ENCODE results near the gene ARHGEF4.

The ARHGEF4 gene

DNA sequence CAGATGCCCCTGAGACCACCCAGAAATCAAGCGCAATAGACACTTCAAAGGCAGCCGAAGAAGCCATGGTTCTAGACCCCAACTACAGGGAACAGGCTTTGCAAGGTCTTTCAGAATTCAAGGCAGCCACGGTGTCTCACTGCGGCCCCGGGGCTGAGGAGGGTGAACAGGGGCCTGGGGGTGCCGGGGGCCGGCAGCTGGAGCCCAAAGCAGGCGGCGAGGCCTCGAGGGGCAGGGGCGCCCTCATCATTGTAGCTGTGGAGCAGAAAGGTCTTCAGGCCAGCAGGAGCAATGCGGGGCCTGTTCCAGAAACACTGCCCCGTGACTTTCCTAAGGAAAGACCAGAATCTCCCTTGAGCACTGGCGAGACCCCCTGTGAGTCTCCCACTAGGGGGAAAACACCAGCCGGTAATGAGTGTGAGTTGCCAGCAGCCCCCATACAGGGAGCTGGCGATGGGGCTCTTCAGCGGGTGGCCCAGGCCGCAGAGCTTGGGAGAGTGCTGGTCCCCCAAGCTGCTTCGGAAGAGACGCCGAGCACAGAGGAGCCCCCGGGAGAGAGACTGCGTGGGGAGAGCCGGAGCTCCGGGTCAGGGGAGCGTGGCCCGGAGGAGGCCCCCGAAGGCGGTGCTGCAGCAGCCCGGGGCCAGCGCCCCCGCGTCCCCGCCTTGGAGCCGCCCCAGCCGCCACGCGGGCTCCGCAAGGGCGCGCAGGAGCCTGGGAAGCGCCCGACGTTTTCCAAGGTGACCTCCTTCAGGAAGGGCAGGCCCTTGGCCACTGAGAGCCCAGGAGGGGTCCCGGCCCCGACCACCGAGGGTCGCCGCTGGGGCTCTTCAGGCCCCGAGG lies 79.1 kb downstream of the ARHGEF4 start:
- no peak for DNase-seq

GRCh38 chr2:130916438-130916705 lies 79.7 kb downstream of the ARHGEF4 start:
- no peak for DNase-seq

GRCh38 chr2:130917006-130917688 lies 80.4 kb downstream of the ARHGEF4 start:
- peak in 1 of 56 donors; percentile 36 for DNase-seq

- no peak for DNase-seq
Observed at GRCh38 chr2:130918393-130918792, 81.7 kb downstream of the ARHGEF4 start.

DNA sequence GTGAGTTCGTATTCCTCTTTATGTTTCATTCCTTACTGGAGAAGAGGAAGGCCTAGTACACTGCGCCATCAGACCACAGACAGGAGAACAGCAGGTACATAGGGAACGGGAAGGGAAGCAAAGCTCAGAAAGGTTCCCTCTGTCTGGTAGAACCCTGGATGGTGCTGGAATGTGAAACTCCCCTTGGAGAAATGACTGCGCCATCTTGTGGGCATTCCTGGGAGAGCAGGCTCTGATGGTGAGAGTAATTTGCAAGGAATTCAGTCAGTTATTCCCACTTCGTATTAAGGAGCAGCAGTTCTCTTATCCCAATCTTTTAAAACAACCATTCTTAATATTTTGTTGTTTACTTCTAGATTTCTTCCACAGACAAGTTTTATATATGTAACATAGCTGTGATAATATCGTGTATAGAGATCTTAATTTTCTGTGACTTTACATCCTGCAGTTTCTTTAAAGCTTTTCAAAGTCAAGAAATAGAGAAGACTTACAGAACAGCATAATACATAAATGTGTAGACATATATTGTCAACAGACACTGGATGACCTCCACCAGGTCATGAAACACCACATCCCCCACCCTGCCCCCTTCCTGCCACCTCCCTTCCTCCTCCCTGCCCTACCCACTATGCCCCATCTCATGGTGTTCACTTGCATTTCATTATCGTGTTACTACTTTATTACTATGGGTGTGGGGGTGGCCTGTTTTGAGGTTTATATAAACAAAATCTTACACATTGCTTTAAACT lies 83.9 kb downstream of the ARHGEF4 start:
- peak in 49 of 56 donors; percentile 15 to 95 (median 70) for DNase-seq

GRCh38 chr2:130921164-130921476 lies 84.4 kb downstream of the ARHGEF4 start:
- DNase-seq, result no peak

DNA sequence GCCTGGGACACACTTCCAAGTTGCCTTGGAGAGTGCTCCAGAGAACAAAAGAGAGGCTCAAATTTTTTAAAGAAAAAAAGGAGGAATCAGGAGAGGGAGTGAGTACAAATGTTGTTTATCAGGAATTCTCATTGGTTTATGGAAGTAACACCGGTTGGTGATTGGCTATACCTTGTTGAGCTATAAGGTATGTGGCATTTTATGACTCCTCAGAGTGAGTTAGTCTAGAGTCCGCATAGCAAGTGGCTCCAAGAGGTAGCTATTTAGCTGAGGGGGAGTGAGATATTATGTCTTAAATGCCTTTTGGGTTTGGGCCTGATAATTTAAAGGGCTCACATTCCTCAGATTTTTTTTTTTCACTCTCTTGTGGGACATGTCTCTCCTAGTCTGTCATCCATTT lies 85.7 kb downstream of the ARHGEF4 start:
- no peak for DNase-seq

GRCh38 chr2:130928385-130928784 lies 91.7 kb downstream of the ARHGEF4 start:
- DNase-seq, result no peak

GRCh38 chr2:130930740-130931659 lies 94.3 kb downstream of the ARHGEF4 start:
- no peak for DNase-seq

GRCh38 chr2:130933501-130933900 lies 96.8 kb downstream of the ARHGEF4 start:
- DNase-seq, result no peak

- no peak for DNase-seq
Observed at GRCh38 chr2:130936451-130936850, 99.7 kb downstream of the ARHGEF4 start.

GRCh38 chr2:130947967-130948366 lies 111.3 kb downstream of the ARHGEF4 start:
- DNase-seq, result no peak

- DNase-seq, result no peak
Observed at GRCh38 chr2:130949954-130950353, 113.2 kb downstream of the ARHGEF4 start.

DNA sequence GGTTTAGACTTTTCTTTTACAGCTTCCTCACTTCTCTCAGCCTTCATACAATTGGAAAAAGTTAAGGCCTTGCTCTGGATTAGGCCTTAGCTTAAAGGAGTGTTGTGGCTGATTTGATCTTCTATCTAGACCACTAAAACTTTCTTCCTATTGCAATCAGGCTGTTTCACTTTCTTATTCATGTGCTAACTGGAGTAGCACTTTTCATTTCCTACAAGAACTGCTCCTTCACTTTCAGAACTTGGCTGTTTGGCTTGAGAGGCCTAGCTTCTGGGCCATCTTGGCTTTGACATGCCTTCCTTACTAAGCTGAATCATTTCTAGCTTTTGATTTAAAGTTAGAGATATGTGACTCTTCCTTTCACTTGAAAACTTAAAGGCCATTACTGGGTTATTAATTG lies 114.3 kb downstream of the ARHGEF4 start:
- no peak for DNase-seq

GRCh38 chr2:130954873-130955272 lies 118.2 kb downstream of the ARHGEF4 start:
- DNase-seq, result no peak

DNA sequence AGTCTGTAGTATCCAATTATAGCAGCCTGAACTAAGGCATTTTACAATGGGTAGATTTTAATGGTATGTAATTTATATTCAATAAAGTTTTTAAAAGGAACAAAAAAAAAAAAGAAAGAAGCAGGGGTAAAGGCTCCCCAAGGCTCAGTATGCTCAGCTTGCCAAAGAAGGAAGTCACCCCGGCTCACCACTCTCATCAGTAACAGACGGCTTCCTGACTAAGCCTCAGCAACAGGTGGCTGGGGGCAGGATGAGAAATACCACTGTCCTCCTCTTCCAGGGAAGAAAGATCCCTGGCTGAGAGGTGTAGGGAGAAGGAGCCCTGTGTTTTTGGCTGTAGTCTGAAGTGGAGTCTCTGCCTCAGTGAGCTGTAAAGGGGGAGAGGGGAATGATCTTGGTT lies 121.2 kb downstream of the ARHGEF4 start:
- peak in 1 of 56 donors; percentile 7 for DNase-seq

DNA sequence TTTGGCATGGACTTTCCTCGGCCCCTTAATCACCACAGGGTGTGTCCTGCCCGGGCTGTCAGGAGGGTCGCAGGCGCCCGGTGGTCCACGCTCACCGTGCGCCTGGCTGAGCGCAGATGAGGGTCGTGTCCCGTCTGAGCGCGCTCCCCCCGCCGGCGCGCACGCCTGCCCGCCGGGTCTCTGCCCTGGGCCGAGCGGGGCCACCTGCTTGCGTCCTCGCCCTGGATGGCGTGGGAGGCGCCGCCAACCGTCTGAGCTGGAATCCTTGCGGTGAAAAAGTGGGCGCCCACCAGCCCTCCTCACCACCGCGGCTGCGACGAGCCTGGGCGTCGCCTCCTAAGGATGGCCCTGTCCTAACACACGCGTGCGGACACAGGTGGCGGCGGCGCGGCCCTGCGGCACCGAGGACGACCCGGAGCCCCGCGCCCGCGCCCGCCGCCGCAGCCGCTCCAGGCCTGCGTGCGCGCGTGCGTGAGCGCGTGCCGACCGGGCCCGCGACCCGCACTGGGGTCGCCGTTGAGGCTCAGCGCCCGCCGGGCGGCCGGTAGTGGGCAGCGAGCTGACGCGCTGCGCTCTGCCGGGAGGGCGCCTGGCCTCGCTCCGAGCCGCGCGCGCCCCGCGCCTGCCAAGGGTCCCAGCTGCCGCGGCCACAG lies 126.6 kb downstream of the ARHGEF4 start:
- DNase-seq, result peak in 5 of 56 donors; percentile 16 to 49 (median 23)

- DNase-seq, result peak in 11 of 56 donors; percentile 9 to 54 (median 30)
Observed at GRCh38 chr2:130963849-130964793, 127.4 kb downstream of the ARHGEF4 start.

DNA sequence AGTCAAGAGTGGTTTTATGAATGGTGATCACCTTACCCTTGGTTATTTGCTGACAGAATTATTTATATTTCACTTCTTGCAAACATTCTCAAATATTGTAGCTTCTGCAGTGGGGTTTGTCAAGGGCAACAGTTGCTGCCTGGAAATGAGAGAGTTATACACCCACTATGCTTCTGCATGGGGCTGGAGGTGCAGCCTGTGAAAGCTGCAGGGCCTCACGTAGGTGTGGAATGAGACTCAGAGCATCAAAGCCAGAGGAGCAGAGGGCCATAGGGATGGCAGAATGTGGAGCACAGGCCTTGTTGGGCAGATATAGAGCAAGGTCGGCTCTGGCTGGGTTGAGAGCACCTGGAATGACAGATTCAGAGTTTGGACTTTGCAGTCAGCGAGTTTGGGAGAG lies 128.2 kb downstream of the ARHGEF4 start:
- no peak for DNase-seq
